A549 (cell line): ENCODE data around the gene RPLP2.

Experiments
- HDAC2 ChIP-seq: fragments of 200-600 bp; sonication (generic); IDR thresholded peaks from 2 replicates; pipeline ENCODE4 v1.6.1; 2016
- JUN ChIP-seq, 2 experiments: fragments of >200 bp; sonication (Bioruptor Twin); formaldehyde crosslinking; IDR thresholded peaks; 2 replicates in 1 of 2; 3 replicates in 1 of 2; pipeline ENCODE4 v1.6.1; 2016 to 2017
- POLR2A ChIP-seq: IDR thresholded peaks from 2 replicates; pipeline ENCODE4 v1.6.1; 2012; ENCODE audit warnings: mild to moderate bottlenecking, low read length
- RAD21 ChIP-seq, 2 experiments: fragments of >200 bp in 1 of 2; sonication (Bioruptor Twin) in 1 of 2; formaldehyde crosslinking in 1 of 2; IDR thresholded peaks in 1 of 2; conservative IDR thresholded peaks in 1 of 2; 2 replicates in 1 of 2; 3 replicates in 1 of 2; pipeline ENCODE4 v1.6.1; 2012 to 2018; ENCODE audit warnings: inconsistent platforms in 1 of 2
- RCOR1 ChIP-seq: fragments of 150-350 bp; IDR thresholded peaks from 2 replicates; pipeline ENCODE4 v1.6.1; 2014; ENCODE audit warnings: antibody characterized with exemption, low read length, low read depth
- SREBF2 ChIP-seq: fragments of 450-650 bp; IDR thresholded peaks from 2 replicates; pipeline ENCODE4 v1.6.1; 2014; ENCODE audit warnings: mild to moderate bottlenecking, moderate library complexity
- ZFP36 ChIP-seq: fragments of 450-650 bp; IDR thresholded peaks from 2 replicates; pipeline ENCODE4 v1.6.1; 2014; ENCODE audit warnings: borderline replicate concordance; ENCODE audit not compliant: partially characterized antibody
- TF ChIP-seq, protein P1 (sequence below): fragments of >200 bp; sonication (Bioruptor Twin); formaldehyde crosslinking; IDR thresholded peaks from 3 replicates; pipeline ENCODE4 v1.5.1; 2016
- TF ChIP-seq, protein P2 (sequence below): fragments of 200-600 bp; sonication (generic); IDR thresholded peaks from 2 replicates; pipeline ENCODE4 v1.6.1; 2016; ENCODE audit warnings: antibody characterized with exemption, mild to moderate bottlenecking, moderate library complexity

DNA sequence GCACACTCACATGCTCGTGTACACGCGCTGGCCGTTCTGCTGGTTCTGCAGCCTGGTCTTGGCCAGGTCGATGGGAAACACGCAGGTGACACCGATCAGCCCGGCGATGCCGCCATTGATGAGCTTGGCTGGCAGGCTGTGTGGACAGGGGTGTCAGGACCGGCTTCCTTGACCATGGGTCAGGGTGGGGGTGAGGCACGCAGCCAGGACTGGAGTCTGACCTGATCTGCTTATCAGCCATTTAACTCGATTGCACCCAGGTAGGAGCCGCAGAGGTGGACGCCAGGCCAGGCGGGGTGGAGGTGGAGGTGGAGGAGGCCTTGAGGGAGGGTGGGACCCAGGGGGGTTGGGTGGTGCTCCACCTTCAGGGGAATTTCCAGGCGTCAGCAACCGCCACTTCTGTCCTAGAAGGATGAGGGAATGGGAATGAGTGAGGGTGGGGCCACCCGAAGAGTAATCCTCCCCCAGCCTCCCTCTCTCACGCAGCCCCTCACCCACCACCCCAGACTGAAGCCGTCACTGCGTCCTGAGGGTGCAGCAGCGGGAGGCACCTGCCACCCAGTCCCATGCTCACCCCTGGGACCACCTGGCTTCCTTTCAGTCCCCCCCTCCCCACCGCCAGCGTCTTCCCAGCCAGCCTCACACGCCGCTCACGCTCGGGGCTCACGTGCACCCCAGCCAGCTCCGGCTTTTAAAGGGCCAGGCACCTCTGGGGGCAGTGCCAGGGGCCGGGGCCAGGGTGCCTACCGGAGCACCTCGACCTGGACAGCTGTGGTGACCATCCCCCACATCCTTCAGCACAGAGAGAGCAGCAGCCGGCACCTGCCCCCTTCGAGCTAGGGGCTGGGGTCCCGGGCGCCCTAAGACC, 14.8 kb upstream of the RPLP2 start:
- TF ChIP-seq, protein P1, sequence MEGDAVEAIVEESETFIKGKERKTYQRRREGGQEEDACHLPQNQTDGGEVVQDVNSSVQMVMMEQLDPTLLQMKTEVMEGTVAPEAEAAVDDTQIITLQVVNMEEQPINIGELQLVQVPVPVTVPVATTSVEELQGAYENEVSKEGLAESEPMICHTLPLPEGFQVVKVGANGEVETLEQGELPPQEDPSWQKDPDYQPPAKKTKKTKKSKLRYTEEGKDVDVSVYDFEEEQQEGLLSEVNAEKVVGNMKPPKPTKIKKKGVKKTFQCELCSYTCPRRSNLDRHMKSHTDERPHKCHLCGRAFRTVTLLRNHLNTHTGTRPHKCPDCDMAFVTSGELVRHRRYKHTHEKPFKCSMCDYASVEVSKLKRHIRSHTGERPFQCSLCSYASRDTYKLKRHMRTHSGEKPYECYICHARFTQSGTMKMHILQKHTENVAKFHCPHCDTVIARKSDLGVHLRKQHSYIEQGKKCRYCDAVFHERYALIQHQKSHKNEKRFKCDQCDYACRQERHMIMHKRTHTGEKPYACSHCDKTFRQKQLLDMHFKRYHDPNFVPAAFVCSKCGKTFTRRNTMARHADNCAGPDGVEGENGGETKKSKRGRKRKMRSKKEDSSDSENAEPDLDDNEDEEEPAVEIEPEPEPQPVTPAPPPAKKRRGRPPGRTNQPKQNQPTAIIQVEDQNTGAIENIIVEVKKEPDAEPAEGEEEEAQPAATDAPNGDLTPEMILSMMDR: no peak
- TF ChIP-seq SREBF2 (no peak), JUN (IDR thresholded peaks at IDR 0.05) (no peak), HDAC2 (no peak), RAD21 (conservative IDR thresholded peaks at IDR 0.05 in 1 of 2, IDR thresholded peaks at IDR 0.05 in 1 of 2) (no peak), POLR2A (no peak), RCOR1 (no peak), ZFP36 (no peak)
- TF ChIP-seq, protein P2, sequence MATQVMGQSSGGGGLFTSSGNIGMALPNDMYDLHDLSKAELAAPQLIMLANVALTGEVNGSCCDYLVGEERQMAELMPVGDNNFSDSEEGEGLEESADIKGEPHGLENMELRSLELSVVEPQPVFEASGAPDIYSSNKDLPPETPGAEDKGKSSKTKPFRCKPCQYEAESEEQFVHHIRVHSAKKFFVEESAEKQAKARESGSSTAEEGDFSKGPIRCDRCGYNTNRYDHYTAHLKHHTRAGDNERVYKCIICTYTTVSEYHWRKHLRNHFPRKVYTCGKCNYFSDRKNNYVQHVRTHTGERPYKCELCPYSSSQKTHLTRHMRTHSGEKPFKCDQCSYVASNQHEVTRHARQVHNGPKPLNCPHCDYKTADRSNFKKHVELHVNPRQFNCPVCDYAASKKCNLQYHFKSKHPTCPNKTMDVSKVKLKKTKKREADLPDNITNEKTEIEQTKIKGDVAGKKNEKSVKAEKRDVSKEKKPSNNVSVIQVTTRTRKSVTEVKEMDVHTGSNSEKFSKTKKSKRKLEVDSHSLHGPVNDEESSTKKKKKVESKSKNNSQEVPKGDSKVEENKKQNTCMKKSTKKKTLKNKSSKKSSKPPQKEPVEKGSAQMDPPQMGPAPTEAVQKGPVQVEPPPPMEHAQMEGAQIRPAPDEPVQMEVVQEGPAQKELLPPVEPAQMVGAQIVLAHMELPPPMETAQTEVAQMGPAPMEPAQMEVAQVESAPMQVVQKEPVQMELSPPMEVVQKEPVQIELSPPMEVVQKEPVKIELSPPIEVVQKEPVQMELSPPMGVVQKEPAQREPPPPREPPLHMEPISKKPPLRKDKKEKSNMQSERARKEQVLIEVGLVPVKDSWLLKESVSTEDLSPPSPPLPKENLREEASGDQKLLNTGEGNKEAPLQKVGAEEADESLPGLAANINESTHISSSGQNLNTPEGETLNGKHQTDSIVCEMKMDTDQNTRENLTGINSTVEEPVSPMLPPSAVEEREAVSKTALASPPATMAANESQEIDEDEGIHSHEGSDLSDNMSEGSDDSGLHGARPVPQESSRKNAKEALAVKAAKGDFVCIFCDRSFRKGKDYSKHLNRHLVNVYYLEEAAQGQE: no peak
